HG03103 (cell line): ENCODE results near the gene PAQR7.

Experiments
- ATAC-seq: cut with Tn5 transposase; IDR thresholded peaks from one replicate; pipeline ENCODE4 v1.9.1; 2021; ENCODE audit warnings: low read depth; ENCODE audit not compliant: unreplicated experiment

The PAQR7 gene

GRCh38 chr1:25875154-25875855, at the start of gene PAQR7:
Gene PAQR7 (minus strand): TSS chr1:25875708. CDS start chr1:25863839, 11,869 bp downstream.
- no peak for ATAC-seq

GRCh38 chr1:25924454-25924853, 48.9 kb upstream of the PAQR7 start:
- no peak for ATAC-seq

DNA sequence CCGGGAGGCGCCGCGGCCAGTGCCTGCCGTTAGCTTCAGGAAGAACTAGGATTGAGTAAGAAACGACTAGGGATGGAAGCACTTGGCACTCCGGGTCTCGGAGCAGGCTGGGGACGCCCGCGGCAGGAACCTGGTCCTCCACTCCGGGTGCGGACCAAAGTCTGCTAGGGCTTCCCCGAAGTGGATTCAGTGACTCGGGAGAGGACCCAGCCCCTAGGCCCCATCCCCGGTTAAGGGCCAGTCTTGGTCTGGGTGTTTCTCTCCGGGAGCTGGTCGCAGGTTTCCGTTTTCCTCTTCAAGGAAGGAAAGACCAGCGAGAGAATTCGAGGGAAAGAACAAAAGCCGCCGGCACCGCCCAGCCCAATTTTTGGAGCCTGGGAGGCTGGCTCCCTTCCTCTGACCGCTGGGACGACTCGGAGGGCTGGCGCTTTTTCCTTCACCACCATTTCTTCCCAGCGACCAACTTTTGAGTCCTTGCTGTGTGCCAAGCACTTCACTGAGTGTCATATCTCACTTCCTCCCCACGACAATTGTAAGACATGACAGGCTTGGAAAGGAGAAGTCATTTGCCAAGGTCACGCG, 47.6 kb upstream of the PAQR7 start:
- no peak for ATAC-seq

- ATAC-seq, result no peak
These were observed 46.8 kb upstream of the PAQR7 start for GRCh38 chr1:25922056-25922970.

- no peak for ATAC-seq
These were observed 43.1 kb upstream of the PAQR7 start for GRCh38 chr1:25918615-25919014.

DNA sequence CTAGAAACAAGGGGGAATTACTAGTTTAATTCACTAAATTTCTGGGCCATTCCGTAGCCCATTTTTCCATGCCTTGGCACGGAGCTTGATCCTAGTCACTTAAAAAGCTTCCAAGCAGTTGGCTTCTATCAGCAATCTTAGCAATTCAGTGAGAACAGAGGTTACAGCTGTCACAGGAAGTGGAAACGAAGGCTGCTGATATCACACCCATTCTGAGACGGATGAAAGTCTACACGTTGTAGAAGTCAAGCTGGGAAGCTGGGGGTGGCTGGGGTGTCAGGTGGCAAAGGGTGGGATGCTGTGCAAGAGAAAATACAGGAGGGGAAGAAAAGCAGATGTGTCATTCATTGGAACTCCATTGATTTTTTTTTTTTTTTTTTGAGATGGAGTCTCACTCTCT, 42.5 kb upstream of the PAQR7 start:
- no peak for ATAC-seq

GRCh38 chr1:25916460-25916859, 41.0 kb upstream of the PAQR7 start:
- no peak for ATAC-seq

- ATAC-seq, result no peak
These were observed 38.8 kb upstream of the PAQR7 start for GRCh38 chr1:25914074-25914995.

DNA sequence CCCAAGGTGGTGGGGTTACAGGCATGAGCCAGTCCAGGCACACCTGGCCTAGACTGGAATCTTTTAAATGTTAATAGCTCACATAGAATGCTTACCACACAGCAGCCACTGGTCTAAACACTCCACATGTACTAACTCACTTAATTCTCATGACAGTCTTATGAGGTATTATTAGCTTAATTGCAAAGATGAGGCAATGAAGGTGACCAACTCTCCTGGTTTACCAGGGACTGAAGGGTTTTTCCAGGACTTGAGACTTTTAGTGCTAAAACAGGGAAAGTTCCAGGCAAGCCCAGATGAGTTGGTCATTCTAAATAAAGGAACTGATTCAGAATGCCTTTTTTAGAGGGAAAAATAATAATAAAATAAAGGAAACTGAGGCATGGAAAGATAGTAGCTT, 37.7 kb upstream of the PAQR7 start:
- no peak for ATAC-seq

DNA sequence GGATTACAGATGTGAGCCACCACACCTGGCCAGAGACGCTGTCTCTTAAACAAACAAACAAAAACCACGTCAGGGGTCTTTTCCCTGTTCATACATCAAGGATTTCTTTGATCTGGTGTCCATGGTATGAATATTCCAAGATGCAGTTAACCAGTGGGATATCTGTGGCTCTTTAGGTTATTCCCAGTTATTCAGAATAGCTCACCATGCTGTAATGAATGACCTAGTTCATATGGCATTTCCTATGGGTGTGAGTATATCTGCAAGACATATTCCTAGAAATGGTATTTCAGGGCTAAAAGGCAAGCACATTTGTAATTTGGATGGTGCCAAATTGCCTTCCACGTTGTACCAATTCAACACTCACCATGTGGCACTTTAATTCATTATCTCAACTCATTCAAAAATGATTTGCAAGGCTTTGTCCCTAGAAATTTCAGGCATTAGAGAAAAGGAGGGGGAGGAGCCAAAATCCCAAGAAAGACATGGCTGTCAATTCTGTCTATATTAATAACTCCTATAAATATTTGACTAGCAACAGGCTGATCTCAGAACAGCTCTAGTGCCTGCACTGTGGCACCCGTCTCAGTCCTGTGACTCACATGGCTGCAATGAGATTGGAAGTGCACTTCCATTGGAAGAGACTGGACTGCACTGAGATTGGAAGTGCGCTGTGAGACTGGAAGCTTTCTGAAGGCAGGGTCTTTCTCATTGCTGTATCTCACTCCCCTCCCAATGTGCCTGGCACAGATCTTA, 36.7 kb upstream of the PAQR7 start:
- no peak for ATAC-seq

- no peak for ATAC-seq
These were observed 35.7 kb upstream of the PAQR7 start for GRCh38 chr1:25911162-25911561.

GRCh38 chr1:25909040-25909439, 33.5 kb upstream of the PAQR7 start:
- no peak for ATAC-seq

- ATAC-seq, result no peak
These were observed 32.7 kb upstream of the PAQR7 start for GRCh38 chr1:25908161-25908560.

DNA sequence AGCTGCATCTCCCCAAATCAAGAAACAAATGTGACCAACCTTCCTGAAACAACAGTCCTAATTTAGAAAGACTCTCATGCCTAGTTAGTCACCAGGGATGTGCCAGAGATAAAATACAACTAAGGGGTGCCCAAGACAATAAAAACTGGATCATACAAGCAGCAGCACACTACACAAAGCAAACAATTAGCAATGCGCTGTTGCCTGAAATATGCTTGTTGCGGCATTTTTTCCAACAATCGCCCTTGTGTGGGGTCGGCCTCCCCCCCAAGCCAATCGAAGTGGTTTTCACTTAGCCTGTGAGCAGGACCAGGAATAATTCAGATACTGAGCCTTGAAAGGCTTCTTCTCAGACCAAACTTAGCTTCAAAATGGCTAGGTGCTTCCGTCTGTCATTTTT, 32.1 kb upstream of the PAQR7 start:
- no peak for ATAC-seq

GRCh38 chr1:25906644-25907300, 31.3 kb upstream of the PAQR7 start:
- ATAC-seq, result no peak

- ATAC-seq, result peak; percentile 59
These were observed 30.5 kb upstream of the PAQR7 start, which contains the start of gene STMN1 for GRCh38 chr1:25905680-25906643. Gene STMN1 (minus strand): TSS chr1:25906419. CDS start chr1:25904676, 1,743 bp downstream.

DNA sequence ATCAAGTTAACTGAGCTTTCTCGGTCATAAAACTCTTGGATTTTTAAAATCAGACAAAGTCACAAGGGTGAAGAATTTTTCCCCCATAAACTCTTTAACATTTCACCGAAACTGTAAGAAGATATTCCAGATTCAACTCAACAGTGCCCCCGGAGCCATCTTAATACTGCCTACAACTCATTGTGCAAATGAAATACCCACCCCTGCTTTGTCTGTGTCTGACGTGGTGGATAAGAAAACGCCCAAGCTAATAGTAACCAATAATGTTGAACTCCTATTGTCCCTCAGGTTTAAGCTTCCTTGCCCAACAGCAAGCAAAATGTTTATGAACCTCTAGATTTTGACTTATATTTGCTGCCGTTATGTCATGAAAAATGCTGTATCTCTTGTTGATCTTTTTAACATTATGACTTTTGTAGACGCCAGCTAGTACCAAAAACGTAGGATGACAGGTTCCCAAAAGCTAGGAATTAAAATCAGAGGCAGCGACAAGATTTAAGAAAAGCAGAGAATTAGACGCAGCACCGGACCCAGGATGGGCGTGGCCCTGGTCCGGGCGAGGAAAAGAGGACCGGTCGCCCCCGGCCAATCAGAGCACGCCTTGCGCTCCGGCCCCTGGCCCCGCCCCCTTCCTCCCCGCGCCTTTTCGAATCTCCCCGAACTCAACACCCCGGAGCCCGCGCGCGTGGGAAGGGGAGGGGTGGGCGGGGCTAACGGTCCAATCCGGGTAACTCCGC, 29.6 kb upstream of the PAQR7 start:
- peak; percentile 66 for ATAC-seq
